B cell (primary cell): ENCODE data around the gene MAN2A1. TPM values are rescaled to one million over a fixed set of nuclear protein-coding genes. Genes with fewer than 3 reads are reported as not detected.

Experiments
- ATAC-seq: fragments of 200-7000 bp; cut with Tn5 transposase; one replicate; pipeline ENCODE4 v1.10.0; 2021; ENCODE audit warnings: low read depth, mild to moderate bottlenecking, moderate number of reproducible peaks, moderate library complexity
- CTCF ChIA-PET: fragments of 350-600 bp; sonication (Branson Sonifier 250); formaldehyde crosslinking; loops from one replicate; lab custom pipeline; 2021; ENCODE audit warnings: antibody characterized with exemption, inconsistent platforms; lab: Charles Lee
- POLR2A ChIA-PET: fragments of 350-600 bp; sonication (Branson Sonifier 250); formaldehyde crosslinking; loops from one replicate; lab custom pipeline; 2021; ENCODE audit warnings: antibody characterized with exemption; lab: Charles Lee
- DNase-seq: peaks from one replicate; pipeline ENCODE4 v3.0.0; 2013
- H2AFZ ChIP-seq: 2 replicates; pipeline ENCODE4 v1.6.1; 2012; ENCODE audit warnings: mild to moderate bottlenecking, low read depth, low read length; ENCODE audit not compliant: insufficient read depth, poor library complexity, severe bottlenecking
- H3K27ac ChIP-seq, 2 donors: 1 replicate in 1 of 2; 2 replicates in 1 of 2; pipeline ENCODE4 v1.5.1; 2012 to 2013; ENCODE audit warnings: low read length in 2 of 2, mild to moderate bottlenecking in 2 of 2, moderate library complexity in 1 of 2
- H3K27me3 ChIP-seq, 4 experiments: fragments of 200-600 bp in 1 of 4; sonication (generic) in 1 of 4; replicated peaks in 1 of 4; 1 replicate in 2 of 4; 2 replicates in 2 of 4; pipeline versions ENCODE4 v1.6.1 to v1.7.0; 2013 to 2016; ENCODE audit warnings: low read length in 3 of 4, mild to moderate bottlenecking in 2 of 4, mixed read lengths in 1 of 4, moderate library complexity in 1 of 4; ENCODE audit not compliant: insufficient read depth in 4 of 4, control insufficient read depth in 3 of 4; ENCODE audit errors: control extremely low read depth in 1 of 4
- H3K36me3 ChIP-seq, 2 experiments: replicated peaks in 1 of 2; 1 replicate in 1 of 2; 2 replicates in 1 of 2; pipeline versions ENCODE4 v1.6.1 to v1.7.1; 2013; ENCODE audit warnings: low read length in 1 of 2; ENCODE audit not compliant: insufficient read depth in 2 of 2, control insufficient read depth in 1 of 2; ENCODE audit errors: control extremely low read depth in 1 of 2, extremely low read depth in 1 of 2
- H3K4me1 ChIP-seq, 2 donors: fragments of 200-600 bp in 1 of 2; sonication (generic) in 1 of 2; 1 replicate in 1 of 2; 2 replicates in 1 of 2; pipeline versions ENCODE4 v1.5.1 to v1.6.1; 2013 to 2017; ENCODE audit warnings: low read length in 2 of 2; ENCODE audit not compliant: control insufficient read depth in 2 of 2, insufficient read depth in 2 of 2
- H3K4me2 ChIP-seq: replicated peaks from 2 replicates; pipeline ENCODE3; 2012; ENCODE audit warnings: mild to moderate bottlenecking, low read depth, low read length; ENCODE audit not compliant: poor library complexity, severe bottlenecking
- H3K4me3 ChIP-seq, 5 experiments: fragments of 200-600 bp in 1 of 5; sonication (generic) in 1 of 5; 1 replicate in 3 of 5; 2 replicates in 2 of 5; pipeline versions ENCODE4 v1.5.1 to v1.7.0; 2011 to 2016; ENCODE audit warnings: low read length in 4 of 5, mild to moderate bottlenecking in 4 of 5, low read depth in 2 of 5, control low read depth in 1 of 5, moderate library complexity in 1 of 5; ENCODE audit not compliant: insufficient read depth in 1 of 5; ENCODE audit errors: control extremely low read depth in 1 of 5, extremely low read depth in 1 of 5
- H3K79me2 ChIP-seq: fragments of 200-600 bp; sonication (generic); one replicate; pipeline ENCODE4 v1.6.0; 2016; ENCODE audit warnings: low read length; ENCODE audit not compliant: control insufficient read depth, insufficient read depth
- H3K9ac ChIP-seq: fragments of 200-600 bp; sonication (generic); 2 replicates; pipeline ENCODE4 v1.6.1; 2017; ENCODE audit warnings: mild to moderate bottlenecking, low read length, moderate library complexity
- H3K9me3 ChIP-seq, 3 donors: one replicate each; pipeline versions ENCODE4 v1.6.1 to v1.7.1; 2013; ENCODE audit warnings: low read length in 2 of 3; ENCODE audit not compliant: control insufficient read depth in 2 of 3, insufficient read depth in 1 of 3; ENCODE audit errors: control extremely low read depth in 1 of 3
- H4K20me1 ChIP-seq: 2 replicates; pipeline ENCODE4 v1.6.0; 2012; ENCODE audit warnings: mild to moderate bottlenecking, low read length; ENCODE audit not compliant: insufficient read depth, control insufficient read depth, poor library complexity, severe bottlenecking
- H3K27ac Mint-ChIP-seq: one replicate; pipeline ENCODE4 v1.8.0; 2021; ENCODE audit warnings: mixed read lengths
- H3K27me3 Mint-ChIP-seq: one replicate; pipeline ENCODE4 v1.8.0; 2021; ENCODE audit warnings: mixed read lengths
- H3K4me1 Mint-ChIP-seq: one replicate; pipeline ENCODE4 v1.8.0; 2021; ENCODE audit warnings: mixed read lengths
- H3K4me3 Mint-ChIP-seq: one replicate; pipeline ENCODE4 v1.8.0; 2021; ENCODE audit warnings: mixed read lengths
- H3K9me3 Mint-ChIP-seq: one replicate; pipeline ENCODE4 v1.8.0; 2022; ENCODE audit warnings: mixed read lengths; ENCODE audit not compliant: insufficient read depth
- CTCF ChIP-seq: fragments of 200-600 bp; IDR thresholded peaks from one replicate; pipeline ENCODE4 v1.8.0; 2022; ENCODE audit warnings: antibody characterized with exemption, mild to moderate bottlenecking
- EZH2 ChIP-seq: IDR thresholded peaks from 2 replicates; pipeline ENCODE4 v1.6.1; 2012; ENCODE audit warnings: borderline replicate concordance, low read depth, mild to moderate bottlenecking, moderate library complexity, low read length; ENCODE audit not compliant: insufficient read depth, poor library complexity, severe bottlenecking
- WGBS: methylation state at CpG from one replicate; pipeline ENCODE4 v1.1.5; 2013; ENCODE audit warnings: missing lambda C conversion rate; ENCODE audit not compliant: insufficient coverage; 5-methylcytosine and 5-hydroxymethylcytosine counted together
- intact Hi-C: fragments of 100-400 bp; cut with micrococcal nuclease; formaldehyde crosslinking; loops from one replicate; pipeline ENCODE4 v1.10.0; 2022
- polyA plus RNA-seq: library from polyadenylated mRNA; depleted of rRNA; stranded (reverse); fragments of >200 nt; gene quantifications from 2 replicates; pipeline ENCODE4 v1.2.3, GENCODE V29; 2012
- total RNA-seq, 2 donors: library from RNA; stranded (reverse); fragments of 120-200 nt in 1 of 2; gene quantifications; 1 replicate in 1 of 2; 2 replicates in 1 of 2; pipeline versions ENCODE4 v1.2.3 to v1.2.4, GENCODE V29; 2013 to 2022

MAN2A1 gene
- total and polyA plus RNA-seq, 2 donors (not counting 1 experiment from before 2014, with no cell fraction given): 12.7 to 55.0 TPM

- no peaks in the 10 kb centered on the region for H3K27me3 Mint-ChIP-seq
- Histone ChIP-seq H3K27ac (no peak overlapping the region), H3K4me2 (no peak overlapping the region), H4K20me1 (no peaks in the 10 kb centered on the region), H3K4me3 (no peak overlapping the region), H3K9ac (no peak overlapping the region), H3K27me3 (no peaks in the 10 kb centered on the region), H3K4me1 (no peaks in the 10 kb centered on the region), H3K79me2 (no peaks in the 10 kb centered on the region), H3K9me3 (peaks cover 0 to under 1% (median 0%) of the 10 kb centered on the region in 3 donors), H2AFZ (no peak overlapping the region), H3K36me3 (no peaks in the 10 kb centered on the region)
- peaks cover 3% of the 10 kb centered on the region for H3K9me3 Mint-ChIP-seq
- POLR2A ChIA-PET: no interaction called here
- H3K4me1 Mint-ChIP-seq: no peaks in the 10 kb centered on the region
- whole genome bisulfite sequencing: no CpG with 5 or more reads among the region's 6 CpGs
- CTCF ChIA-PET: no interaction called here
- no peak for TF ChIP-seq EZH2
- no peak for TF ChIP-seq CTCF
- ATAC-seq (no peak), DNase-seq (no peak)
- H3K4me3 Mint-ChIP-seq: no peak overlapping the region
- no peak overlapping the region for H3K27ac Mint-ChIP-seq
- intact Hi-C loops: no loop called here
Observed at GRCh38 chr5:109877670-109878045, 187.9 kb downstream of the MAN2A1 start.

- H3K9me3 ChIP-seq: no peaks in the 10 kb centered on the region
- no peaks in the 10 kb centered on the region for H3K4me1 ChIP-seq
- no peak overlapping the region for H3K4me3 ChIP-seq
- POLR2A ChIA-PET: no interaction called here
- H3K27ac ChIP-seq: no peak overlapping the region
- H3K4me3 Mint-ChIP-seq: no peak overlapping the region
- H4K20me1 ChIP-seq: no peaks in the 10 kb centered on the region
- no peak overlapping the region for H3K27ac Mint-ChIP-seq
- H3K27me3 Mint-ChIP-seq: peaks cover 2% of the 10 kb centered on the region
- no peak overlapping the region for H3K4me2 ChIP-seq
- no CpG with 5 or more reads among the region's 5 CpGs for WGBS
- DNase-seq (no peak), ATAC-seq (no peak)
- no peak overlapping the region for H2AFZ ChIP-seq
- H3K9me3 Mint-ChIP-seq: no peaks in the 10 kb centered on the region
- no peak for TF ChIP-seq CTCF
- no peak for TF ChIP-seq EZH2
- H3K9ac ChIP-seq: no peak overlapping the region
- intact Hi-C loops: no loop called here
- no peaks in the 10 kb centered on the region for H3K79me2 ChIP-seq
- H3K36me3 ChIP-seq: no peaks in the 10 kb centered on the region
- H3K27me3 ChIP-seq: no peaks in the 10 kb centered on the region
- CTCF ChIA-PET: no interaction called here
- no peaks in the 10 kb centered on the region for H3K4me1 Mint-ChIP-seq
Observed at GRCh38 chr5:109878887-109879286, 189.2 kb downstream of the MAN2A1 start.
